ENCODE measurements around the gene HAO1.

HAO1 gene

GRCh38 chr20:7926767-7927166, 13.5 kb downstream of the HAO1 start:
- DNase-seq (ENCODE audit: low read depth) = peak; percentile 23

GRCh38 chr20:7926323-7926722, 13.9 kb downstream of the HAO1 start:
- DNase-seq (ENCODE audit: low read depth) = no peak

GRCh38 chr20:7924692-7925091, 15.6 kb downstream of the HAO1 start:
- DNase-seq (ENCODE audit: low read depth) = peak; percentile 89

GRCh38 chr20:7916648-7917047, 23.6 kb downstream of the HAO1 start:
- no peak for DNase-seq (ENCODE audit: low read depth)

- DNase-seq (ENCODE audit: low read depth) = no peak
Observed at GRCh38 chr20:7912551-7912950, 27.7 kb downstream of the HAO1 start.

GRCh38 chr20:7911586-7912330, 28.5 kb downstream of the HAO1 start:
- no peak for DNase-seq (ENCODE audit: low read depth)

GRCh38 chr20:7908905-7909304, 31.4 kb downstream of the HAO1 start:
- DNase-seq (ENCODE audit: low read depth) = no peak

- no peak for DNase-seq (ENCODE audit: low read depth)
Observed at GRCh38 chr20:7903429-7903828, 36.8 kb downstream of the HAO1 start.

GRCh38 chr20:7902879-7903278, 37.4 kb downstream of the HAO1 start:
- no peak for DNase-seq (ENCODE audit: low read depth)

- DNase-seq (ENCODE audit: low read depth) = no peak
Observed at GRCh38 chr20:7897781-7898364, 42.4 kb downstream of the HAO1 start.

GRCh38 chr20:7893014-7893730, 47.1 kb downstream of the HAO1 start:
- DNase-seq (ENCODE audit: low read depth) = no peak

GRCh38 chr20:7891705-7892104, 48.6 kb downstream of the HAO1 start:
- no peak for DNase-seq (ENCODE audit: low read depth)

GRCh38 chr20:7889736-7890135, 50.5 kb downstream of the HAO1 start:
- DNase-seq (ENCODE audit: low read depth) = no peak

GRCh38 chr20:7883741-7884140, 56.5 kb downstream of the HAO1 start:
- no peak for DNase-seq (ENCODE audit: low read depth)

GRCh38 chr20:7883309-7883708, 56.9 kb downstream of the HAO1 start:
- DNase-seq (ENCODE audit: low read depth) = no peak

- no peak for DNase-seq (ENCODE audit: low read depth)
Observed at GRCh38 chr20:7882076-7882475, 58.2 kb downstream of the HAO1 start.

GRCh38 chr20:7881551-7881950, 58.7 kb downstream of the HAO1 start:
- no peak for DNase-seq (ENCODE audit: low read depth)

- no peak for DNase-seq (ENCODE audit: low read depth)
Observed at GRCh38 chr20:7879883-7880282, 60.4 kb downstream of the HAO1 start.

GRCh38 chr20:7868108-7868507, 72.2 kb downstream of the HAO1 start:
- no peak for DNase-seq (ENCODE audit: low read depth)

GRCh38 chr20:7866285-7866684, 74.0 kb downstream of the HAO1 start:
- no peak for DNase-seq (ENCODE audit: low read depth)

- no peak for DNase-seq (ENCODE audit: low read depth)
Observed at GRCh38 chr20:7859356-7859802, 80.9 kb downstream of the HAO1 start.

- DNase-seq (ENCODE audit: low read depth) = no peak
Observed at GRCh38 chr20:7858734-7859250, 81.5 kb downstream of the HAO1 start.

GRCh38 chr20:7856756-7857155, 83.5 kb downstream of the HAO1 start:
- no peak for DNase-seq (ENCODE audit: low read depth)
